Prostate gland (tissue), 2 donors: ENCODE measurements around the gene MEIS2.

Source experiments
- POLR2A ChIP-seq: fragments of 450-650 bp; IDR thresholded peaks from one replicate; pipeline ENCODE4 v1.6.1; 2016; ENCODE audit warnings: antibody characterized with exemption, mild to moderate bottlenecking
- POLR2AphosphoS5 ChIP-seq: sonication (generic); formaldehyde crosslinking; IDR thresholded peaks from one replicate; pipeline ENCODE4 v1.6.1; 2017; ENCODE audit warnings: antibody characterized with exemption
- TF ChIP-seq, protein P1 (sequence below), 4 experiments: fragments of 200-600 bp in 2 of 4; fragments of 450-650 bp in 2 of 4; sonication (generic) in 2 of 4; IDR thresholded peaks; 1 replicate in 3 of 4; 2 replicates in 1 of 4; pipeline ENCODE4 v1.5.1; 2016 to 2019; ENCODE audit warnings: antibody characterized with exemption in 4 of 4, mild to moderate bottlenecking in 2 of 4, moderate library complexity in 2 of 4

DNA sequence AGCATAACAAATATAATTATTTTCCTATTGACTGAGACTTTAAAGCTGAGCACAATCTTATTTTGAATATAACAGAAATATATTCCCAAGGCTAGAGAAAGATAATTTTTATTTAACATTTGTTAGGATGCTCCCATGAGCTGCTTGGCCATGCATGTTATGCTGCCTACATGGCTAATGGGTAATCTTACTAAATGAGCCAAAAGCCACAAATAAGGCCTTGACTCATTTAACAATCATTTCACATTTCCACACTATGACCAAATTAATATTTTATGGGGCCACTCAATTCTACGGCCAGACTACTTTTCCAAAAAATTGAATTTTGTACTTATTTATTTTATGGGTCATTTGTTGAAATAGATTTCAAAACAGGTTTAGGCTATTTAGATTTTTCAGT is 141.7 kb downstream of the MEIS2 start:
- TF ChIP-seq POLR2AphosphoS5 (no peak), POLR2A (no peak)
- TF ChIP-seq, protein P1, sequence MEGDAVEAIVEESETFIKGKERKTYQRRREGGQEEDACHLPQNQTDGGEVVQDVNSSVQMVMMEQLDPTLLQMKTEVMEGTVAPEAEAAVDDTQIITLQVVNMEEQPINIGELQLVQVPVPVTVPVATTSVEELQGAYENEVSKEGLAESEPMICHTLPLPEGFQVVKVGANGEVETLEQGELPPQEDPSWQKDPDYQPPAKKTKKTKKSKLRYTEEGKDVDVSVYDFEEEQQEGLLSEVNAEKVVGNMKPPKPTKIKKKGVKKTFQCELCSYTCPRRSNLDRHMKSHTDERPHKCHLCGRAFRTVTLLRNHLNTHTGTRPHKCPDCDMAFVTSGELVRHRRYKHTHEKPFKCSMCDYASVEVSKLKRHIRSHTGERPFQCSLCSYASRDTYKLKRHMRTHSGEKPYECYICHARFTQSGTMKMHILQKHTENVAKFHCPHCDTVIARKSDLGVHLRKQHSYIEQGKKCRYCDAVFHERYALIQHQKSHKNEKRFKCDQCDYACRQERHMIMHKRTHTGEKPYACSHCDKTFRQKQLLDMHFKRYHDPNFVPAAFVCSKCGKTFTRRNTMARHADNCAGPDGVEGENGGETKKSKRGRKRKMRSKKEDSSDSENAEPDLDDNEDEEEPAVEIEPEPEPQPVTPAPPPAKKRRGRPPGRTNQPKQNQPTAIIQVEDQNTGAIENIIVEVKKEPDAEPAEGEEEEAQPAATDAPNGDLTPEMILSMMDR (IDR thresholded peaks at IDR 0.05): no peak
